ENCODE measurements around the gene C10orf62.
"Not testable (repeated sequence)": the region's sequence is repeated elsewhere in the genome, so short reads cannot be mapped to it uniquely, and the experiment has no call there.

The C10orf62 gene, protein sequence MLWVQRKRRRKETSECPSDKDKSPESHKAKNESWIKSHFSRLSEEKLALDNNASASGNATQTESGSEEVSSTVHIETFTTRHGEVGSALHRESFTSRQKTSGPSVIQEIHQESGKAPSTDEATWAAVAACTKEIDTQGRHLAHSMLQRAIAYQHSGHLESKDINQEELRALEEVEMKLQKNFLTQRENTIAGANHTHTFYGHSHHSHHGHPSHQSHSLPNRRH

GRCh38 chr10:97589479-97589878, at the start of gene C10orf62:
C10orf62 (plus strand) TSS chr10:97589721; CDS start chr10:97589898, 177 bp downstream.
- DNase-seq (ENCODE audit: low read depth): no peak

DNA sequence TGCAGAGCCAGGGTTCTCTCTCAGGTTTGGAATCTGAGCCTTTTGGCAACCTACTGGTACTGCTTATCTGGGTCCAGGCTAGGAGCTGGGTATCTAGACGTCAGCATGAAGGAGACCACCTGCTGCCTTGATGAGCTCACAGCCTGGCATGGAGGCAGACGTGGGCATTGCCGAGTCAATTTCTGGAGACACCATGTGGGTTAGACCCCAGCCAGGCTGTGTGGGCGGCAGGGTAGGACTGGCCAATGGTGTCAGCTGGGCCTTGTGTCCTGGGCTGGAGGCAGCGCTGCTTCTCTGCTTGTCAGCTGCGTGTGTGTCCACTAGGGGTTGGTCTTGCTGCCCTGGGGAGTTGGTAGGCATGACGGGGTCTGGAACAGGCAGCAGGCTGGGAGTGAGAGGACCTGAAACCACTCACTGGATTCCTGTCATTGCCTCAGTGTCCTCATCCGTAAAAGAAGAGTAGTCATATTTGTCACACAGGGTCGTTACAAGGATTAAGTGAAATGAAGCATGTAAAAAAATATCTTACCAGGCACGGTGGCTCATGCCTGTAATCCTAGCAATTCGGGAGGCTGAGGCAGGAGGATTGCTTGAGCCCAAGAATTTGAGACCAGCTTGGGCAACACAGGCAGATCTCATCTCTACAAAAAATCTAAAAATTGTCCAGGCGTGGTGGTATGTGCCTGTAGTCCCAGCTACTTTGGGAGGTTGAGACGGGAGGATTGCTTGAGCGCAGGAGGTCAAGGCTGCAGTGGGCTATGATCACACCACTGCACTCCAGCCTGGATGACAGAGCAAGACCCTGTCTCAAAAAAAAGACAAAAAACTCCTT, 48.6 kb upstream of the C10orf62 start:
- no peak for DNase-seq (ENCODE audit: low read depth)

DNA sequence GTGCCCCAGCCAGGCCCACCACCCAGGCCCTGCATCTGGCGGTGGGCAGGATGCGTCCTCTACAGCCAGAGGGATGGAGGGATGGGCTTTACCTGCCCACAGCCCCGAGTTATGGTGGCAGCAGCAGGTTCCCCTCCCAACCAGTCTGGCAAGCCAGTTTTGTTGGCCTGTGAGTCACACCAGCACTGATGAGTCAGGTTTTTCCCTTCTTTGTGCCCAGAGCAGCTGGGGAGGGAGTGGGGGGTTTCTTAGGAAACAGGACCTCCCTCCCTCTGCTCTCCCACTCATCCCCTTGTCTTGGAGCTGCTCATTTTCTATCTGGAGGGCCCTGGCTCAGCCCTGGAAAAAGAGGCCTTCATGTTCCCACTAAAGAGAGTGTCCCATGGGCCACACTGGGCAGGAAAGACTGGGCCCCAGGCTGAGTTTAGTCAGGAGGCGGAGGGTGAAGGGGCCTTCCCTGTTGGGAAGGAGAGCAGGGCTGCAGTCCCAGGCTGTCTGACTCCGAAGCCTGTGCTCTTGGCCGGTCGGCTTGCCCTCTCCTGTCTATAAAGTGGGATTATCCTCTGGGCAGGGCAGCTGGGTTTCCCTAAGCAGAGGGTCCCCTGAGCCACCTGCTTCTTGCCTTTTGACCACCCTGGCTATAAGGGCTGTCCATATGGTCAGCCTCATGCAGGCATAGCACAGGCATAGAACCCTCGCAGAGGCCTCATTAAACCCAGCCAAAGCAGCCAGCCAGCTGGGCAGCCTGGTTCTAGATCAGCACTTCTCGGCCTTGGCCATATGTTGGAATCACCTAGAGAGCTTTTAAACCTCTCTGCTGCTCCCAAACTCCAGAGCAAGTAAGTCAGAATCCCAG, 47.1 kb upstream of the C10orf62 start:
- peak; percentile 93 for DNase-seq (ENCODE audit: low read depth)

DNA sequence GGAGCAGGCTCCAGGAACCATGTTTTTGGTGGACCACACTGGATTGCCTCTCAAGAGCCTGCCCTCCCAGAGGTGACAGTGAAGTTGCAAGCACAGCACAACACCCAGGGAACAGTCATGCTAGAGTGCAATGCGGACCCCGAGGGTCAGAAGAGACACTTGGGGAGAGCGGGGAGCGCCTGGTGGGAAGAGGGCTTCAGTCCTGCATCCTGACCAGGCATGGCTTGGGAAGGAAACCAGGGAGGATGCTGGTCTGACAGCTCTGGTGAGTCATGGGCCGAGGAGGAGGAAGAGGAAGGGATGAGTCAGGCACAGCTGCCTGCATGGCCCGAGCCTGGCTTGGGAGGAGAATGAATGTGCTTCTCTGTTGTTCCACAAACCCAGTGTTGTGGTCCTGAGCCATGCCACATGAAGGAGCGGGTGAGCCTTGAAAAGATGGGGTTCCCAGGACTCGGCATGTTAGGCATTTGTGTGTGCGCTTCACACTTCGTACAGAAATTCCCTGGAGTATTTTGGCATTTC, 46.4 kb upstream of the C10orf62 start:
- peak; percentile 98 for DNase-seq (ENCODE audit: low read depth)

DNA sequence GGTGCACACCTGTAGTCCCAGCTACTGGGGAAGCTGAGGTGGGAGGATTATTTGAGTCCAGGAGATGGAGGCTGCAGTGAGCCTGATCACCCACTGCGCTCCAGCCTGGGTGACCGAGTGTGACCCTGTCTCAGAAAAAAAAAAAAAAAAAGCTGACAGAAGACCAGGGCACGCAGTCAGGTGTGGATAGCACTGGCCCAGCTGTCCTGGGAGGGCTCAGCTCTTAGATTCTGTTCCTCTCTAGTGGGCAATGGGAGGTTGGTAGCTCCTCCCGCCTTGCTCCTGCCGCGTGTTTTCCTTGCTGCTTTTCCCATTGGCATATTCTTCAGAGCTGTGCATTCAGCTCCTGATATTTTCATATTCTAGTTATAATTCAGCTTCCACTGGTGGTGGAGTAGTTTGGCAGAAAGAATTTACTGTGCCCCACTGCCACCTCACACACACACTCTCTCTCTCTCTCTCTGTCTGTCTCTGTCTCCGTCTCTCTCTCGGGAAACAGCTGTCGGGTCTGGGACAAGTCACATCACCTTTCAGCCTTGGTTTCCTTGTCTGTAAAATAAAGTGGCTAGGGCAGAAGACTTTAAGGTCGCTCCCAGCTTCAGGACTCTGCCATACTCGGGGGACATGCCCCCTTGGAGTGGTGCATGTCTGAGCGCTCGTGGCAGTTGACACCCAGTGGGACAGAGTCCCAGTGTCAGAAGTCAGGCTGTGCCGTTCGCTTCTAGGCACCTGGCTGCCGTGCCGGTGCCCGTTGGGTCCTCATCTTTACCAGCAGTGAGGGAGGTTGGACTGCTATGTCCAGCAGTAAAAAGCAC, 42.9 kb upstream of the C10orf62 start:
- no peak for DNase-seq (ENCODE audit: low read depth)

- DNase-seq (ENCODE audit: low read depth): no peak
Measured at GRCh38 chr10:97547271-97547600, 42.3 kb upstream of the C10orf62 start.

- DNase-seq (ENCODE audit: low read depth): no peak
Measured at GRCh38 chr10:97547962-97548361, 41.6 kb upstream of the C10orf62 start.

DNA sequence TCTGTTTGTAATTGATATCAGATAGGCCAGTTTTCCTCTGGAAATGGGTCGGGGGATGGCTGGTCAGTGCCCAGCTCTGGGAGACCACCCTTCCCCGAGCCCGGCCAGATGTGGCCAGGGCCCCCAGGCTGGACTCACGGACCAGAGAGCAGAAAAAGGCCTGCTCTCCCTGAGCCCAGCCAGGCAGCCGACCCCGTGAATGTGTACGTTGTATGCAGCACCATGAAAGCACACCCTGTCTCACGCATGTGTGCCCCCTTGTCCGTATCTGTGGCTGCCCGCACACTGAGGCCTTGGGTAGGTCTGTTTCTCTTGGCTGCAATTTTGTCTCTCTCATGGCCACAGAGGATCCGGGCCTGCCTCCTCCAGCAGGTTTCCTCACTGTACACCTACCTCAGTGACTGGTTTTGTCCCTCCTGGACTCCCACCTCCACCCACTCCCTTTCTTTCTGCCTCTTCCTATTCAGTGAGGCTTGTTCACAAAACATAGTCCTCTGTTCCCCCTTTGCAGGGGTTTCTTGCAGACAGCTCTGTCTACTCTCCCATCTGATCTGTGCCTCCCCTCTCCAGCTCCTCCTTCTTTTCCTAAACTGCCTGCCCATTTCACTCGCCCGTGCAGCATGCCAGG, 40.6 kb upstream of the C10orf62 start:
- no peak for DNase-seq (ENCODE audit: low read depth)

DNA sequence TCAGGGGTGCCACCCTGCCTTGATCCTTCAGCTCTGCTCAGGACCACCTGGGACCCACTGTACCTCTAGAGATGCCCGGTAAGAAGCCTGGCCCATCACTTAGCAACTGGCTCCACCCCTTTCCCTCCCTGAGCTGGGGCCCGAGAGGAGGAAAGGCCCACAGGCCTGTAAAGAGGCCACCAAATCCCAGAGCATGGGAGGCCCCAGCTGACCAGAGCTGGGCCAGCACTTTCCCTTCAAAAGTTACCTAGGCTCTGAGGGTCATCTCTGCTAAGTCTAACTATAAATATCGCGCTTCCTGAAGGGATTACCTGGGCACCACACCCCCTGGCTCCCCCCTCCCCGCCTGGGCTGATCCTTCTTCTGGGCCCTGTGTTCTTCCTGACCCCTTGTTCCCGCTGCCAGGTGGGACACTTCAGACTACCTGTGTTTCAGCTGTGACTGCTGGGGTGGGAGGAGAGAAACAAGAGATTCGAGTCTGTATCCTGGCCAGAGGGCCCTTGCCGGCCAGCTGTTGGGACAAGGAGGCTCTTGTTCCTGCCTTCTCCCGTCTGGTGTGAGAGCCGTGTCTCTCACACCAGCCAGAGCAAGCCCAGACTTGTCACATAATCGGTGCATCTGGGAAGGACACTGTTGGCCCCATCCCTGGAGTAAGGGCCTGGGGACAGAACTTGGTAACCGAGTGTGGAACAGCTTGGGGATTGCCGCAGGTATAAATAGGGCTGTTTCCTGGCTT, 39.8 kb upstream of the C10orf62 start:
- DNase-seq (ENCODE audit: low read depth): peak; percentile 34

GRCh38 chr10:97550336-97551149, 39.0 kb upstream of the C10orf62 start:
- no peak for DNase-seq (ENCODE audit: low read depth)

- DNase-seq (ENCODE audit: low read depth): no peak
Measured at GRCh38 chr10:97551271-97551670, 38.2 kb upstream of the C10orf62 start.

GRCh38 chr10:97553575-97554031, 35.9 kb upstream of the C10orf62 start:
- peak; percentile 78 for DNase-seq (ENCODE audit: low read depth)

- not testable (repeated sequence) for DNase-seq (ENCODE audit: low read depth)
Measured at GRCh38 chr10:97554336-97554735, 35.2 kb upstream of the C10orf62 start.

DNA sequence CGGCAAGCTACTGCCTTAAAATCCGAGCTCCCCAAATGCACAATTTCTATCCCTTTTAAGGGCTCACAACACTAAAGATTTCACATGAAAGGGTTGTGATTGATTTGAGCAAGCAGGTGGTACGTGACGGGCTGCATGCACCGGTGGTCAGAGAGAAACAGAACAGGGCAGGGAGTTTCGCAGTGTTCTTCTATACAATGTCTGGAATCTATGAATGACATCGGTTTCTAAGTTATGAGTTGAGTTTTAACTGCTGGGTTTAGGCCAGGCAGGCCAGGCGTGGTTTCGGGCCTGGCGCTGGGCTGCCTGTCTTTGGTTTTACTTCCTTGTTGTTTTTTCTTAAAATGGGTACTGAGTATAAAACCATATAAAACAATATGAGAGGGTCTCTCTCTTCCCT, 34.0 kb upstream of the C10orf62 start:
- not testable (repeated sequence) for DNase-seq (ENCODE audit: low read depth)

DNA sequence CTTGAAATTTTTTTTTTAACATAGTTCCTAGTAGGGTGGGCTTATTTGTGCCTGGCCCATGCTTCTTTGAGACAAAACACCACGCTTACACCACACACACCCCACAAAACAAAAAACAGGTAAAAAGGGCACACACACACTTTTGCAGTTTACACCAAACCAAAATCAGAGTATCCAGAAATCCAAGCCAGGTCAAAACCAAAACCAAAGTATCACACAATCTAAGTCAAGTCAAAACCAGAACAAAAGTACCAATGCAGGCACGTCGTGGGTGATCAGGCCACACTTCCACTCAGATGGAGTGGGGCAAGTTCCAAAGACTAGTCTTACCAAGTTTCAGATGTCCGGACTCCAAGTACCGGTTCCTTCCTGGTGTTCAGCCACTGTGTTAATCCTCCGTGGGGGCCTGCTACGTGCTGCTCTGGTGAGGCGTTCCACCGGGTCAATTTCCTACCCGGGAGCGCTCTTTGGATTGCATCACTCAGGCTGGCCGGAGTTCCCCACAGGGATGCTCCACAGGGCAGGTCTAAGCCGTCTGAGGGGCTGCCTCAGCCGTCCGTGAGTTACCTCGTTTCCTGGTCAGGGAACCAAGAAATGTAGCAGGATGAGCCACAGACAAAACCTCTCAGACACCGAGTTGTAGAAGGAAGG, 28.7 kb upstream of the C10orf62 start:
- DNase-seq (ENCODE audit: low read depth): not testable (repeated sequence)

GRCh38 chr10:97561386-97562077, 28.0 kb upstream of the C10orf62 start:
- not testable (repeated sequence) for DNase-seq (ENCODE audit: low read depth)

DNA sequence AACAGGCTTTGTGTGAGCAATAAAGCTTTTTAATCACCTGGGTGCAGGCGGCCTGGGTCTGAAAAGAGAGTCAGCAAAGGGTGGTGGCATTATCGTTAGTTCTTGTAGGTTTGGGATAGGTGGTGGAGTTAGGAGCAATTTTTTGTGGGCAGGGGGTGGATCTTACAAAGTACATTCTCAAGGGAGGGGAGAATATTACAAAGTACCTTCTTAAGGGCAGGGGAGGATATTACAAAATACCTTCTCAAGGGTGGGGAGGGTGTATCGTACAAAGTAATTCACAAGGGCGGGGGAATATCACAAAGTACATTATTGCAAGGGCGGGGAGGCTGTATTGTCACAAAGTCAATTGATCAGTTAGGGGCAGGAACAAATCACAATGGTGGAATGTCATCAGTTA, 27.2 kb upstream of the C10orf62 start:
- DNase-seq (ENCODE audit: low read depth): not testable (repeated sequence)

DNA sequence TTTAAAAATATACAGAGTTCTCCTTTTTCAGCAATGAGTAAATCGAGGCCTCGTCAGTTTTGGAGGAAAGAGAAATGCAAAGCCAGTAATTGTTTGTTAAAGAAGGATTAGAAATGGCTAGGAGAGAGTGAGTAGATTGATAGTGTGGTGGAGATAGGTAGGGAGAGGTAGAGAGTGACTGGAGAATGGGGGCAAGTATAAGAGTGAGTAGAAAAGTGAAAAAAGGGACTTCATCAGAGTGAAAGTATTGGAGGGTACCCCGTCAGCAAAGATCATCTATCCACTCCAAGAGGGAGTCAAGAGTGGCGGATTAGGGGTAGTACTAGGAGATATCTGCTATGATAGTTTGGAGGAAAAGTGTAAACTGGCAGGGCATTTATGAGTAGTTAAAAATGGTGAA, 26.2 kb upstream of the C10orf62 start:
- DNase-seq (ENCODE audit: low read depth): no peak
